GM18517 (cell line): Measurements from ENCODE around the gene TMEM72.

Experiments used
- ATAC-seq: cut with Tn5 transposase; IDR thresholded peaks from one replicate; pipeline ENCODE4 v1.9.1; 2021; ENCODE audit warnings: mild to moderate bottlenecking, moderate library complexity; ENCODE audit not compliant: unreplicated experiment

TMEM72 gene

GRCh38 chr10:44914891-44915290 lies 3.8 kb downstream of the TMEM72 start:
- no peak for ATAC-seq

- no peak for ATAC-seq
Observed at GRCh38 chr10:44916429-44916828, 5.3 kb downstream of the TMEM72 start.

GRCh38 chr10:44917848-44918247 lies 6.7 kb downstream of the TMEM72 start:
- ATAC-seq = no peak

GRCh38 chr10:44920252-44920651 lies 9.1 kb downstream of the TMEM72 start:
- ATAC-seq = no peak

GRCh38 chr10:44921061-44921460 lies 9.9 kb downstream of the TMEM72 start:
- ATAC-seq = no peak

- no peak for ATAC-seq
Observed at GRCh38 chr10:44921506-44921905, 10.4 kb downstream of the TMEM72 start.

GRCh38 chr10:44922021-44922420 lies 10.9 kb downstream of the TMEM72 start:
- no peak for ATAC-seq

- no peak for ATAC-seq
Observed at GRCh38 chr10:44922796-44923545, 11.8 kb downstream of the TMEM72 start.

- ATAC-seq = no peak
Observed at GRCh38 chr10:44923611-44924010, 12.5 kb downstream of the TMEM72 start.

GRCh38 chr10:44924261-44925040 lies 13.3 kb downstream of the TMEM72 start:
- ATAC-seq = no peak

GRCh38 chr10:44925224-44925623 lies 14.1 kb downstream of the TMEM72 start:
- ATAC-seq = no peak

GRCh38 chr10:44925811-44926750 lies 14.9 kb downstream of the TMEM72 start:
- no peak for ATAC-seq

- ATAC-seq = no peak
Observed at GRCh38 chr10:44926751-44927351, 15.7 kb downstream of the TMEM72 start.

- ATAC-seq = no peak
Observed at GRCh38 chr10:44927352-44927751, 16.2 kb downstream of the TMEM72 start.

GRCh38 chr10:44928462-44928861 lies 17.3 kb downstream of the TMEM72 start:
- no peak for ATAC-seq

GRCh38 chr10:44929356-44930255 lies 18.5 kb downstream of the TMEM72 start:
- no peak for ATAC-seq

GRCh38 chr10:44930904-44931620 lies 19.9 kb downstream of the TMEM72 start:
- no peak for ATAC-seq

- ATAC-seq = no peak
Observed at GRCh38 chr10:44931621-44932516, 20.7 kb downstream of the TMEM72 start.
